SIG-M5 treated with dmso at 0.1 percent for 504 hours (cell line): ENCODE data around the gene COL23A1.

Source experiments
- DNase-seq: peaks from one replicate; lab custom pipeline; 2025; ENCODE audit not compliant: unreplicated experiment; lab: John Stamatoyannopoulos, UW

Gene COL23A1

GRCh38 chr5:178464431-178465048, 125.7 kb downstream of the COL23A1 start:
- no peak for DNase-seq

- DNase-seq, result no peak
Measured at GRCh38 chr5:178463321-178464155, 126.7 kb downstream of the COL23A1 start.

GRCh38 chr5:178462816-178463215, 127.4 kb downstream of the COL23A1 start:
- no peak for DNase-seq

GRCh38 chr5:178462076-178462475, 128.1 kb downstream of the COL23A1 start:
- no peak for DNase-seq

- DNase-seq, result peak; percentile 57
Measured at GRCh38 chr5:178461004-178461730, 129.0 kb downstream of the COL23A1 start.

- no peak for DNase-seq
Measured at GRCh38 chr5:178460598-178460997, 129.6 kb downstream of the COL23A1 start.

GRCh38 chr5:178460174-178460573, 130.0 kb downstream of the COL23A1 start:
- no peak for DNase-seq

GRCh38 chr5:178458140-178458539, 132.1 kb downstream of the COL23A1 start:
- no peak for DNase-seq

GRCh38 chr5:178457471-178457870, 132.7 kb downstream of the COL23A1 start:
- DNase-seq, result no peak

GRCh38 chr5:178455480-178455835, 134.7 kb downstream of the COL23A1 start:
- no peak for DNase-seq

- no peak for DNase-seq
Measured at GRCh38 chr5:178454821-178455479, 135.2 kb downstream of the COL23A1 start.

- DNase-seq, result no peak
Measured at GRCh38 chr5:178454303-178454702, 135.9 kb downstream of the COL23A1 start.

- no peak for DNase-seq
Measured at GRCh38 chr5:178453224-178453623, 137.0 kb downstream of the COL23A1 start.

GRCh38 chr5:178450121-178451028, 139.8 kb downstream of the COL23A1 start:
- peak; percentile 53 for DNase-seq

- no peak for DNase-seq
Measured at GRCh38 chr5:178449163-178450070, 140.8 kb downstream of the COL23A1 start.

- no peak for DNase-seq
Measured at GRCh38 chr5:178445534-178445933, 144.7 kb downstream of the COL23A1 start.

GRCh38 chr5:178442405-178443257, 147.6 kb downstream of the COL23A1 start:
- DNase-seq, result no peak

GRCh38 chr5:178441486-178442270, 148.5 kb downstream of the COL23A1 start:
- DNase-seq, result no peak
